HepG2 (cell line): Measurements from ENCODE around the gene TMEM107. TPM values are rescaled to one million over a fixed set of nuclear protein-coding genes. Genes with fewer than 3 reads are reported as not detected.

Experiments used
- GATAD1 ChIP-seq: IDR thresholded peaks from 2 replicates; pipeline ENCODE4 v1.6.1; 2016; ENCODE audit warnings: missing genetic modification reagents, missing compliant biosample characterization
- GATAD2A ChIP-seq: IDR thresholded peaks from 2 replicates; pipeline ENCODE4 v1.6.1; 2016
- HDAC2 ChIP-seq: sonication (generic); formaldehyde crosslinking; IDR thresholded peaks from 2 replicates; pipeline ENCODE4 v1.4.0; 2020; ENCODE audit warnings: missing genetic modification reagents
- IKZF1 ChIP-seq: fragments of 450-650 bp; IDR thresholded peaks from 2 replicates; pipeline ENCODE4 v1.7.1; 2016
- KDM5B ChIP-seq: sonication (generic); formaldehyde crosslinking; IDR thresholded peaks from 2 replicates; pipeline ENCODE4 v1.4.0; 2020; ENCODE audit warnings: missing genetic modification reagents, mild to moderate bottlenecking, borderline replicate concordance
- MAFK ChIP-seq, 2 experiments: IDR thresholded peaks in 1 of 2; conservative IDR thresholded peaks in 1 of 2; 2 replicates each; pipeline ENCODE4 v1.6.1; 2011; ENCODE audit warnings: improper control_type of control experiment in 2 of 2, low read length in 2 of 2
- MAZ ChIP-seq, 2 experiments: sonication (generic) in 1 of 2; formaldehyde crosslinking in 1 of 2; IDR thresholded peaks; 2 replicates each; pipeline versions ENCODE4 v1.5.0 to v1.6.1; 2012 to 2020; ENCODE audit warnings: low read depth in 2 of 2, mild to moderate bottlenecking in 2 of 2, borderline replicate concordance in 1 of 2, improper control_type of control experiment in 1 of 2, low read length in 1 of 2, missing genetic modification reagents in 1 of 2, moderate library complexity in 1 of 2
- RBM39 ChIP-seq: fragments of 200-400 bp; formaldehyde crosslinking; IDR thresholded peaks from one replicate; pipeline ENCODE4 v1.6.1; 2018; ENCODE audit warnings: antibody characterized with exemption, mild to moderate bottlenecking, low read depth, low read length; ENCODE audit not compliant: poor library complexity, severe bottlenecking
- RFXANK ChIP-seq: IDR thresholded peaks from 2 replicates; pipeline ENCODE4 v1.6.1; 2016
- SALL1 ChIP-seq: sonication (generic); formaldehyde crosslinking; IDR thresholded peaks from 2 replicates; pipeline ENCODE4 v1.8.0; 2022; ENCODE audit warnings: mild to moderate bottlenecking, missing genetic modification reagents
- ZNF17 ChIP-seq: sonication (generic); formaldehyde crosslinking; IDR thresholded peaks from 2 replicates; pipeline ENCODE4 v1.5.0; 2020; ENCODE audit warnings: mild to moderate bottlenecking, missing genetic modification reagents
- ZNF263 ChIP-seq: sonication (generic); formaldehyde crosslinking; IDR thresholded peaks from 2 replicates; pipeline ENCODE4 v1.4.0; 2020; ENCODE audit warnings: missing genetic modification reagents
- ZNF343 ChIP-seq: sonication (generic); formaldehyde crosslinking; IDR thresholded peaks from 2 replicates; pipeline ENCODE4 v1.4.0; 2020; ENCODE audit warnings: mild to moderate bottlenecking, missing genetic modification reagents
- ZNF616 ChIP-seq: sonication (generic); formaldehyde crosslinking; IDR thresholded peaks from 2 replicates; pipeline ENCODE4 v1.5.0; 2020; ENCODE audit warnings: low read depth, mild to moderate bottlenecking, missing genetic modification reagents
- ZNF775 ChIP-seq: sonication (generic); formaldehyde crosslinking; IDR thresholded peaks from 2 replicates; pipeline ENCODE4 v1.4.0; 2020; ENCODE audit warnings: missing genetic modification reagents, mild to moderate bottlenecking, moderate library complexity, borderline replicate concordance
- polyA plus RNA-seq, 8 experiments: library from polyadenylated mRNA; depleted of rRNA in 3 of 8; stranded (reverse) in 7 of 8; unstranded in 1 of 8; fragments of >200 nt; fragmentation: Illumina TruSeq in 4 of 8; extraction: Trizol in 4 of 8; gene quantifications; 2 replicates each; pipeline versions ENCODE4 v1.2.1 to v1.2.3, GENCODE V29; 2011 to 2016; ENCODE audit warnings: low read depth in 4 of 8, missing spikeins in 1 of 8, mixed read lengths in 1 of 8; ENCODE audit not compliant: insufficient read depth in 1 of 8
- total RNA-seq, 5 experiments: library from RNA; depleted of rRNA; stranded (reverse); fragments of >200 nt; fragmentation: Illumina TruSeq; extraction: Trizol; gene quantifications; 2 replicates each; pipeline ENCODE4 v1.2.3, GENCODE V29; 2016; ENCODE audit warnings: low read depth in 1 of 5
- TF ChIP-seq, protein P1 (sequence below): sonication (generic); formaldehyde crosslinking; IDR thresholded peaks from 2 replicates; pipeline ENCODE4 v1.4.0; 2020; ENCODE audit warnings: mild to moderate bottlenecking, missing genetic modification reagents
- TF ChIP-seq, protein P2 (sequence below): IDR thresholded peaks from 2 replicates; pipeline ENCODE4 v1.6.1; 2012; ENCODE audit warnings: low read depth, low read length, improper control_type of control experiment
- TF ChIP-seq, protein P3 (sequence below): sonication (generic); formaldehyde crosslinking; IDR thresholded peaks from 2 replicates; pipeline ENCODE4 v1.9.0; 2021; ENCODE audit warnings: missing genetic modification reagents, borderline replicate concordance
- TF ChIP-seq, protein P4 (sequence below): sonication (generic); formaldehyde crosslinking; IDR thresholded peaks from 2 replicates; pipeline ENCODE4 v1.4.0; 2020; ENCODE audit warnings: low read depth, mild to moderate bottlenecking, missing genetic modification reagents
- TF ChIP-seq, protein P5 (sequence below): sonication (generic); formaldehyde crosslinking; IDR thresholded peaks from 2 replicates; pipeline ENCODE4 v1.4.0; 2020; ENCODE audit warnings: mild to moderate bottlenecking, low read depth, missing genetic modification reagents

Gene TMEM107
- total and polyA plus RNA-seq, 2 of the 13 experiments (the other 11 are each of a cell fraction or from before 2014, with no cell fraction given), result 7.2 to 15.3 TPM

DNA sequence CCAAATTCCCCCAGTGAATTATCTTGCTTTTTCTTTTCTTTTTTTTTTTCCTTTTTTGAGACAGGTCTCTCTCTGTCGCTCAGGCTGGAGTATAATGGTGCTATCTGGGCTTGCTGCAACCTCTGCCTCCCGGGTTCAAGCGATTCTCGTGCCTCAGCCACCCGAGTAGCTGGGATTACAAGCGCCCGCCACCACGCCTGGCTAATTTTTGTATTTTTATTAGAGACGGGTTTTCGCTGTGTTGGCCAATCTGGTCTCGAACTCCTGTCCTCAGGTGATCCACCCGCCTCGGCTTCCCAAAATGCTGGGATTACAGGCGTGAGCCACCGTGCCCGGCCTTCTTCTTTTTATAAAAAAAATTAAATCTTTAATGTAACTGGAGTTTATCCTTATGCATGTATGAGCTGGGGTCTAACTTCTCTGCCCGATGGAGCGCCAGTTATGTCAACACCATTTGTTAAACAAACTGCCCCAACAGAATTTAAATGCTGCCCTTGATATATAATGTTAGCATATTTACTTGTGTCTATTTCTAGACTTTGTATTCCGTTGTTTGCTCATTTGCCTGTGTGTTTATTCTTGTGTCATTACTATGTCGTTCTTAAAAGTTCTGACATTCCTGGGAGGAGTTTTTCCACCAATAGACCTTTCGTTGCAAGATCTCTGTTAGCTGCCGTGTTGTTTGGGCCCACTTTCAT lies 34.7 kb upstream of the TMEM107 start (continued):
- TF ChIP-seq, protein P1, sequence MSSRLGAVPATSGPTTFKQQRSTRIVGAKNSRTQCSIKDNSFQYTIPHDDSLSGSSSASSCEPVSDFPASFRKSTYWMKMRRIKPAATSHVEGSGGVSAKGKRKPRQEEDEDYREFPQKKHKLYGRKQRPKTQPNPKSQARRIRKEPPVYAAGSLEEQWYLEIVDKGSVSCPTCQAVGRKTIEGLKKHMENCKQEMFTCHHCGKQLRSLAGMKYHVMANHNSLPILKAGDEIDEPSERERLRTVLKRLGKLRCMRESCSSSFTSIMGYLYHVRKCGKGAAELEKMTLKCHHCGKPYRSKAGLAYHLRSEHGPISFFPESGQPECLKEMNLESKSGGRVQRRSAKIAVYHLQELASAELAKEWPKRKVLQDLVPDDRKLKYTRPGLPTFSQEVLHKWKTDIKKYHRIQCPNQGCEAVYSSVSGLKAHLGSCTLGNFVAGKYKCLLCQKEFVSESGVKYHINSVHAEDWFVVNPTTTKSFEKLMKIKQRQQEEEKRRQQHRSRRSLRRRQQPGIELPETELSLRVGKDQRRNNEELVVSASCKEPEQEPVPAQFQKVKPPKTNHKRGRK (CRISPR knock-in tag), result no peak
- TF ChIP-seq HDAC2 (CRISPR knock-in tag) (peak; percentile 30; the same call in 1 of the 2 replicates), GATAD2A (CRISPR knock-in tag) (peak; percentile 61), RFXANK (CRISPR knock-in tag) (no peak), GATAD1 (CRISPR knock-in tag) (no peak), IKZF1 (no peak), MAZ (IDR thresholded peaks at IDR 0.05; ENCODE audit: borderline replicate concordance, low read depth, low read length) (no peak), MAZ (CRISPR knock-in tag; IDR thresholded peaks at IDR 0.05; ENCODE audit: low read depth) (no peak), SALL1 (CRISPR knock-in tag) (no peak), RBM39 (no peak), KDM5B (peak; percentile 8; the same call in 1 of the 2 replicates), ZNF17 (CRISPR knock-in tag) (no peak), ZNF263 (CRISPR knock-in tag) (no peak), ZNF616 (CRISPR knock-in tag) (no peak), MAFK (conservative IDR thresholded peaks at IDR 0.05 in 1 of 2, IDR thresholded peaks at IDR 0.05 in 1 of 2; ENCODE audit: low read length in 2 of 2) (no peak), ZNF343 (CRISPR knock-in tag) (no peak), ZNF775 (CRISPR knock-in tag) (no peak)
- TF ChIP-seq, protein P2, sequence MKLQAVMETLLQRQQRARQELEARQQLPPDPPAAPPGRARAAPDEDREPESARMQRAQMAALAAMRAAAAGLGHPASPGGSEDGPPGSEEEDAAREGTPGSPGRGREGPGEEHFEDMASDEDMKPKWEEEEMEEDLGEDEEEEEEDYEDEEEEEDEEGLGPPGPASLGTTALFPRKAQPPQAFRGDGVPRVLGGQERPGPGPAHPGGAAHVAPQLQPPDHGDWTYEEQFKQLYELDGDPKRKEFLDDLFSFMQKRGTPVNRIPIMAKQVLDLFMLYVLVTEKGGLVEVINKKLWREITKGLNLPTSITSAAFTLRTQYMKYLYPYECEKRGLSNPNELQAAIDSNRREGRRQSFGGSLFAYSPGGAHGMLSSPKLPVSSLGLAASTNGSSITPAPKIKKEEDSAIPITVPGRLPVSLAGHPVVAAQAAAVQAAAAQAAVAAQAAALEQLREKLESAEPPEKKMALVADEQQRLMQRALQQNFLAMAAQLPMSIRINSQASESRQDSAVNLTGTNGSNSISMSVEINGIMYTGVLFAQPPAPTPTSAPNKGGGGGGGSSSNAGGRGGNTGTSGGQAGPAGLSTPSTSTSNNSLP, result peak; percentile 94
- TF ChIP-seq, protein P3, sequence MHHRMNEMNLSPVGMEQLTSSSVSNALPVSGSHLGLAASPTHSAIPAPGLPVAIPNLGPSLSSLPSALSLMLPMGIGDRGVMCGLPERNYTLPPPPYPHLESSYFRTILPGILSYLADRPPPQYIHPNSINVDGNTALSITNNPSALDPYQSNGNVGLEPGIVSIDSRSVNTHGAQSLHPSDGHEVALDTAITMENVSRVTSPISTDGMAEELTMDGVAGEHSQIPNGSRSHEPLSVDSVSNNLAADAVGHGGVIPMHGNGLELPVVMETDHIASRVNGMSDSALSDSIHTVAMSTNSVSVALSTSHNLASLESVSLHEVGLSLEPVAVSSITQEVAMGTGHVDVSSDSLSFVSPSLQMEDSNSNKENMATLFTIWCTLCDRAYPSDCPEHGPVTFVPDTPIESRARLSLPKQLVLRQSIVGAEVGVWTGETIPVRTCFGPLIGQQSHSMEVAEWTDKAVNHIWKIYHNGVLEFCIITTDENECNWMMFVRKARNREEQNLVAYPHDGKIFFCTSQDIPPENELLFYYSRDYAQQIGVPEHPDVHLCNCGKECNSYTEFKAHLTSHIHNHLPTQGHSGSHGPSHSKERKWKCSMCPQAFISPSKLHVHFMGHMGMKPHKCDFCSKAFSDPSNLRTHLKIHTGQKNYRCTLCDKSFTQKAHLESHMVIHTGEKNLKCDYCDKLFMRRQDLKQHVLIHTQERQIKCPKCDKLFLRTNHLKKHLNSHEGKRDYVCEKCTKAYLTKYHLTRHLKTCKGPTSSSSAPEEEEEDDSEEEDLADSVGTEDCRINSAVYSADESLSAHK (CRISPR knock-in tag), result no peak
- TF ChIP-seq, protein P4, sequence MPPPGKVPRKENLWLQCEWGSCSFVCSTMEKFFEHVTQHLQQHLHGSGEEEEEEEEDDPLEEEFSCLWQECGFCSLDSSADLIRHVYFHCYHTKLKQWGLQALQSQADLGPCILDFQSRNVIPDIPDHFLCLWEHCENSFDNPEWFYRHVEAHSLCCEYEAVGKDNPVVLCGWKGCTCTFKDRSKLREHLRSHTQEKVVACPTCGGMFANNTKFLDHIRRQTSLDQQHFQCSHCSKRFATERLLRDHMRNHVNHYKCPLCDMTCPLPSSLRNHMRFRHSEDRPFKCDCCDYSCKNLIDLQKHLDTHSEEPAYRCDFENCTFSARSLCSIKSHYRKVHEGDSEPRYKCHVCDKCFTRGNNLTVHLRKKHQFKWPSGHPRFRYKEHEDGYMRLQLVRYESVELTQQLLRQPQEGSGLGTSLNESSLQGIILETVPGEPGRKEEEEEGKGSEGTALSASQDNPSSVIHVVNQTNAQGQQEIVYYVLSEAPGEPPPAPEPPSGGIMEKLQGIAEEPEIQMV, result no peak
- TF ChIP-seq, protein P5, sequence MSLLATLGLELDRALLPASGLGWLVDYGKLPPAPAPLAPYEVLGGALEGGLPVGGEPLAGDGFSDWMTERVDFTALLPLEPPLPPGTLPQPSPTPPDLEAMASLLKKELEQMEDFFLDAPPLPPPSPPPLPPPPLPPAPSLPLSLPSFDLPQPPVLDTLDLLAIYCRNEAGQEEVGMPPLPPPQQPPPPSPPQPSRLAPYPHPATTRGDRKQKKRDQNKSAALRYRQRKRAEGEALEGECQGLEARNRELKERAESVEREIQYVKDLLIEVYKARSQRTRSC (CRISPR knock-in tag), result no peak
